PC-3 (cell line): Measurements from ENCODE around the gene PROX1.

Source experiments
- EZH2phosphoT487 ChIP-seq: fragments of 300-600 bp; sonication (generic); IDR thresholded peaks from 2 replicates; pipeline ENCODE4 v1.6.1; 2018; ENCODE audit warnings: mild to moderate bottlenecking, antibody characterized with exemption, low read length, borderline replicate concordance
- TF ChIP-seq, protein P1 (sequence below): fragments of 300-600 bp; sonication (generic); conservative IDR thresholded peaks from 2 replicates; pipeline ENCODE4 v1.5.1; 2017; ENCODE audit warnings: antibody characterized with exemption, low read depth, mild to moderate bottlenecking, low read length

DNA sequence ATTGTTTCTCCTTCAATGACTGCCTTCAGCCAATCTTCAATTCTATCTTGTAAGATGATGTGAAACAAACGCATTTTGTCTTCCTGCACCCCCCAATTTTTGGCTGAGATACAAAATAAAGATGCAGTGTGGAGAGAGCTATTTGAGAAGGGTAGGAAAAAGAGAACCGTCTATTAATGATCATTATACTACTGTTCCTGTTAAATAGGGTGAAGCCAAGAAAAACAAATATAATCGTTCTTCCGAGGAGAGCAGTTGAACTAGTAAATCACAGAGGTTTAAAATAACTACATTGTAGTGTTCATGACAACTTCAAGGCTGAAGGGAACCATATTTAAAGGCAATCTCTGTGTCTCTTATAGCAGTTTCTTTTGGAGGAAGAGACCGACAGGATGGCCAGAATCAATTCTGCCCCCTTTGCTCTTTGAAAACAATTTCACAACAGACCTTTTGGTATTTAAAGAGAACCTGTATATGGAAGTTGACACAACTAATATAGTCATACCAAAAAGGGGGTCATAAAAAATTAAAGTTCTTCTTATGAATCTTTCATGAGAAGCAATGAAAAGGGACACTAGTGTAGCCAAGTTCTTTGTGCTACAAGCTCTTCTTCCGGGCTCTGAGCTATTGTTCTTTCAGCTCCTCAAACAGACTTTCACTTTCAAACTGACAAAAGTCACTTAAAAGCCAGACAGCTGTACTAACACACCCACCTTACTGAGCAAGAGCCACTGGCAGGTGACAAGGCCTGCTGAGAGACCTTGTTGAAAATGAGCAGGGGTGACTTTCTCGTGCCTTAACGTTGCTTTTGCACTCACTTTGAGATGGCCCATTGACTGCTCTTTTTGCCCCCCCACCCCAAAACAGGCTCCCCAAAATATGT is 30.9 kb downstream of the PROX1 start:
- TF ChIP-seq, protein P1, sequence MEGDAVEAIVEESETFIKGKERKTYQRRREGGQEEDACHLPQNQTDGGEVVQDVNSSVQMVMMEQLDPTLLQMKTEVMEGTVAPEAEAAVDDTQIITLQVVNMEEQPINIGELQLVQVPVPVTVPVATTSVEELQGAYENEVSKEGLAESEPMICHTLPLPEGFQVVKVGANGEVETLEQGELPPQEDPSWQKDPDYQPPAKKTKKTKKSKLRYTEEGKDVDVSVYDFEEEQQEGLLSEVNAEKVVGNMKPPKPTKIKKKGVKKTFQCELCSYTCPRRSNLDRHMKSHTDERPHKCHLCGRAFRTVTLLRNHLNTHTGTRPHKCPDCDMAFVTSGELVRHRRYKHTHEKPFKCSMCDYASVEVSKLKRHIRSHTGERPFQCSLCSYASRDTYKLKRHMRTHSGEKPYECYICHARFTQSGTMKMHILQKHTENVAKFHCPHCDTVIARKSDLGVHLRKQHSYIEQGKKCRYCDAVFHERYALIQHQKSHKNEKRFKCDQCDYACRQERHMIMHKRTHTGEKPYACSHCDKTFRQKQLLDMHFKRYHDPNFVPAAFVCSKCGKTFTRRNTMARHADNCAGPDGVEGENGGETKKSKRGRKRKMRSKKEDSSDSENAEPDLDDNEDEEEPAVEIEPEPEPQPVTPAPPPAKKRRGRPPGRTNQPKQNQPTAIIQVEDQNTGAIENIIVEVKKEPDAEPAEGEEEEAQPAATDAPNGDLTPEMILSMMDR = no peak
- no peak for TF ChIP-seq EZH2phosphoT487
